ENCODE results near the gene MEMO1. TPM values are rescaled to one million over a fixed set of nuclear protein-coding genes. Genes with fewer than 3 reads are reported as not detected.

Gene MEMO1
- total and polyA plus RNA-seq, 4 donors, result 22.4 to 32.9 (median 27.3) TPM

DNA sequence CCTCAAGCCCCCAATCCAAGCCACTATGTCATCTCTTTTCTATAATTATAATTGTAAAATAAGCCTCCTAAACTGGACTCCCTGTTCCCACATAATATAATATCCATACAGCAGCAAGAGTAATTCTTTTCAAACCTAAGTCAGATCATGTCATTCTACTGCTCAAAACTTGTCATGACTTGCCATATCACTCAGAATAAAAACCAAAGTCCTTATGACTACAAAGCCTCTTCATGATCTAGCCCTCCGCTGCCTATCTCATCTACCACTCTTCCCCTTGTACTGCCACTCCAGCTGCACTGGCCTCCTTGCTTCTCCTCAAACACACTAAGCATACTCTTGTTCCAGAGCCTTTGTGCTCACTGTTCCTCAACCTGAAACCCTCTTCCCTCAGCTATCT lies 69.9 kb downstream of the MEMO1 start:
- H3K36me3 ChIP-seq (ENCODE audit: control insufficient read depth in 4 of 4, insufficient read depth in 3 of 4, low read depth in 1 of 4, low read length in 3 of 4), result peaks cover 2 to 9% (median 5%) of the 10 kb centered on the region in 4 donors
- TF ChIP-seq, protein P1, sequence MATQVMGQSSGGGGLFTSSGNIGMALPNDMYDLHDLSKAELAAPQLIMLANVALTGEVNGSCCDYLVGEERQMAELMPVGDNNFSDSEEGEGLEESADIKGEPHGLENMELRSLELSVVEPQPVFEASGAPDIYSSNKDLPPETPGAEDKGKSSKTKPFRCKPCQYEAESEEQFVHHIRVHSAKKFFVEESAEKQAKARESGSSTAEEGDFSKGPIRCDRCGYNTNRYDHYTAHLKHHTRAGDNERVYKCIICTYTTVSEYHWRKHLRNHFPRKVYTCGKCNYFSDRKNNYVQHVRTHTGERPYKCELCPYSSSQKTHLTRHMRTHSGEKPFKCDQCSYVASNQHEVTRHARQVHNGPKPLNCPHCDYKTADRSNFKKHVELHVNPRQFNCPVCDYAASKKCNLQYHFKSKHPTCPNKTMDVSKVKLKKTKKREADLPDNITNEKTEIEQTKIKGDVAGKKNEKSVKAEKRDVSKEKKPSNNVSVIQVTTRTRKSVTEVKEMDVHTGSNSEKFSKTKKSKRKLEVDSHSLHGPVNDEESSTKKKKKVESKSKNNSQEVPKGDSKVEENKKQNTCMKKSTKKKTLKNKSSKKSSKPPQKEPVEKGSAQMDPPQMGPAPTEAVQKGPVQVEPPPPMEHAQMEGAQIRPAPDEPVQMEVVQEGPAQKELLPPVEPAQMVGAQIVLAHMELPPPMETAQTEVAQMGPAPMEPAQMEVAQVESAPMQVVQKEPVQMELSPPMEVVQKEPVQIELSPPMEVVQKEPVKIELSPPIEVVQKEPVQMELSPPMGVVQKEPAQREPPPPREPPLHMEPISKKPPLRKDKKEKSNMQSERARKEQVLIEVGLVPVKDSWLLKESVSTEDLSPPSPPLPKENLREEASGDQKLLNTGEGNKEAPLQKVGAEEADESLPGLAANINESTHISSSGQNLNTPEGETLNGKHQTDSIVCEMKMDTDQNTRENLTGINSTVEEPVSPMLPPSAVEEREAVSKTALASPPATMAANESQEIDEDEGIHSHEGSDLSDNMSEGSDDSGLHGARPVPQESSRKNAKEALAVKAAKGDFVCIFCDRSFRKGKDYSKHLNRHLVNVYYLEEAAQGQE (IDR thresholded peaks at IDR 0.05), result no peak
- TF ChIP-seq EGR1 (IDR thresholded peaks at IDR 0.05; ENCODE audit: low read depth in 2 of 2), result no peak
- TF ChIP-seq SP1 (IDR thresholded peaks at IDR 0.05), result no peak
- TF ChIP-seq JUND (IDR thresholded peaks at IDR 0.05), result no peak
- no peak for TF ChIP-seq NR2F2 (IDR thresholded peaks at IDR 0.05)
- TF ChIP-seq FOXA1 (IDR thresholded peaks at IDR 0.05), result no peak
- no peak for TF ChIP-seq RAD21 (IDR thresholded peaks at IDR 0.05)
- TF ChIP-seq FOXA2 (IDR thresholded peaks at IDR 0.05), result no peak
- TF ChIP-seq GABPA (IDR thresholded peaks at IDR 0.05 in 1 of 2, conservative IDR thresholded peaks at IDR 0.05 in 1 of 2), result no peak
- TF ChIP-seq HNF4G (IDR thresholded peaks at IDR 0.05), result no peak
- no peak for TF ChIP-seq RXRA (IDR thresholded peaks at IDR 0.05)
- TF ChIP-seq, protein P2, sequence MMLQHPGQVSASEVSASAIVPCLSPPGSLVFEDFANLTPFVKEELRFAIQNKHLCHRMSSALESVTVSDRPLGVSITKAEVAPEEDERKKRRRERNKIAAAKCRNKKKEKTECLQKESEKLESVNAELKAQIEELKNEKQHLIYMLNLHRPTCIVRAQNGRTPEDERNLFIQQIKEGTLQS (IDR thresholded peaks at IDR 0.05), result no peak
- TF ChIP-seq, protein P3, sequence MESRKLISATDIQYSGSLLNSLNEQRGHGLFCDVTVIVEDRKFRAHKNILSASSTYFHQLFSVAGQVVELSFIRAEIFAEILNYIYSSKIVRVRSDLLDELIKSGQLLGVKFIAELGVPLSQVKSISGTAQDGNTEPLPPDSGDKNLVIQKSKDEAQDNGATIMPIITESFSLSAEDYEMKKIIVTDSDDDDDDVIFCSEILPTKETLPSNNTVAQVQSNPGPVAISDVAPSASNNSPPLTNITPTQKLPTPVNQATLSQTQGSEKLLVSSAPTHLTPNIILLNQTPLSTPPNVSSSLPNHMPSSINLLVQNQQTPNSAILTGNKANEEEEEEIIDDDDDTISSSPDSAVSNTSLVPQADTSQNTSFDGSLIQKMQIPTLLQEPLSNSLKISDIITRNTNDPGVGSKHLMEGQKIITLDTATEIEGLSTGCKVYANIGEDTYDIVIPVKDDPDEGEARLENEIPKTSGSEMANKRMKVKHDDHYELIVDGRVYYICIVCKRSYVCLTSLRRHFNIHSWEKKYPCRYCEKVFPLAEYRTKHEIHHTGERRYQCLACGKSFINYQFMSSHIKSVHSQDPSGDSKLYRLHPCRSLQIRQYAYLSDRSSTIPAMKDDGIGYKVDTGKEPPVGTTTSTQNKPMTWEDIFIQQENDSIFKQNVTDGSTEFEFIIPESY (IDR thresholded peaks at IDR 0.05), result no peak
- TF ChIP-seq HNF4A (conservative IDR thresholded peaks at IDR 0.05), result no peak
- no peak for TF ChIP-seq TAF1 (conservative IDR thresholded peaks at IDR 0.05)
- TF ChIP-seq MAX (IDR thresholded peaks at IDR 0.05), result no peak
- TF ChIP-seq YY1 (IDR thresholded peaks at IDR 0.05), result no peak
- no peak for TF ChIP-seq CTCF (IDR thresholded peaks at IDR 0.05; ENCODE audit: low read depth, low read length, missing input control)

More for the DNA sequence above, 69.9 kb downstream of the MEMO1 start:
- WGBS, result 100% methylated on average over 1 of the region's 1 CpG
- H3K27me3 ChIP-seq (ENCODE audit: control insufficient read depth in 4 of 4, insufficient read depth in 4 of 4, low read length in 3 of 4), result no peaks in the 10 kb centered on the region
- no peak overlapping the region for H3K9ac ChIP-seq (ENCODE audit: low read depth in 1 of 2, low read length in 2 of 2)
- H3K4me1 ChIP-seq (ENCODE audit: control insufficient read depth in 4 of 4, insufficient read depth in 4 of 4, low read length in 3 of 4), result no peaks in the 10 kb centered on the region
- H3K4me3 ChIP-seq (ENCODE audit: low read depth in 1 of 3, low read length in 3 of 3), result no peak overlapping the region
- no peaks in the 10 kb centered on the region for H3K9me3 ChIP-seq (ENCODE audit: control insufficient read depth in 4 of 4, low read length in 3 of 4)
- no peak for DNase-seq (ENCODE audit: low spot score)
- no peak overlapping the region for H3K27ac ChIP-seq (ENCODE audit: low read depth in 1 of 2, low read length in 2 of 2)

Measured in liver (tissue), 9 donors.